KOPT-K1 (cell line): ENCODE results near the gene C4orf36.
"Not testable (repeated sequence)": the region's sequence is repeated elsewhere in the genome, so short reads cannot be mapped to it uniquely, and the experiment has no call there.

ENCODE experiments used
- H3K27ac ChIP-seq: fragments of 200-600 bp; sonication (generic); 2 replicates; pipeline ENCODE4 v1.5.1; 2016; ENCODE audit warnings: antibody characterized with exemption, mild to moderate bottlenecking, low read depth, low read length; ENCODE audit not compliant: poor library complexity, severe bottlenecking
- H3K36me3 ChIP-seq: fragments of 200-600 bp; sonication (generic); 2 replicates; pipeline ENCODE4 v1.5.1; 2017; ENCODE audit warnings: antibody characterized with exemption, mild to moderate bottlenecking, low read length, moderate library complexity; ENCODE audit not compliant: insufficient read depth
- H3K9me3 ChIP-seq: fragments of 200-600 bp; sonication (generic); 2 replicates; pipeline ENCODE4 v1.5.1; 2017; ENCODE audit warnings: antibody characterized with exemption, low read length, mild to moderate bottlenecking; ENCODE audit not compliant: insufficient read depth, poor library complexity, severe bottlenecking

The C4orf36 gene

GRCh38 chr4:86895692-86896488 lies 3.7 kb upstream of the C4orf36 start:
- Histone ChIP-seq H3K27ac (no peak overlapping the region), H3K36me3 (no peaks in the 10 kb centered on the region), H3K9me3 (no peaks in the 10 kb centered on the region)

GRCh38 chr4:86894455-86894854 lies 2.2 kb upstream of the C4orf36 start:
- Histone ChIP-seq H3K36me3 (no peaks in the 10 kb centered on the region), H3K9me3 (no peaks in the 10 kb centered on the region), H3K27ac (no peak overlapping the region)

- Histone ChIP-seq H3K36me3 (no peaks in the 10 kb centered on the region), H3K9me3 (no peaks in the 10 kb centered on the region), H3K27ac (no peak overlapping the region)
These were observed 914 bp upstream of the C4orf36 start for GRCh38 chr4:86893136-86893535.

GRCh38 chr4:86892636-86892960 lies 376 bp upstream of the C4orf36 start:
- Histone ChIP-seq H3K27ac (no peak overlapping the region), H3K36me3 (no peaks in the 10 kb centered on the region), H3K9me3 (no peaks in the 10 kb centered on the region)

GRCh38 chr4:86890790-86891189 lies 1.4 kb downstream of the C4orf36 start:
- Histone ChIP-seq H3K27ac (no peak overlapping the region), H3K9me3 (no peaks in the 10 kb centered on the region), H3K36me3 (no peaks in the 10 kb centered on the region)

GRCh38 chr4:86879641-86880040 lies 12.6 kb downstream of the C4orf36 start:
- H3K27ac ChIP-seq: no peak overlapping the region
- H3K9me3 ChIP-seq: peaks cover 23% of the 10 kb centered on the region
- H3K36me3 ChIP-seq: no peaks in the 10 kb centered on the region

- Histone ChIP-seq H3K36me3 (no peaks in the 10 kb centered on the region), H3K9me3 (peaks cover 23% of the 10 kb centered on the region), H3K27ac (no peak overlapping the region)
These were observed 13.6 kb downstream of the C4orf36 start for GRCh38 chr4:86878640-86879039.

GRCh38 chr4:86876894-86877685 lies 15.1 kb downstream of the C4orf36 start:
- Histone ChIP-seq H3K9me3 (peaks cover 23% of the 10 kb centered on the region), H3K36me3 (no peaks in the 10 kb centered on the region), H3K27ac (no peak overlapping the region)

- H3K27ac ChIP-seq, H3K36me3 ChIP-seq: not testable (repeated sequence)
- H3K9me3 ChIP-seq: peaks cover 23% of the 10 kb centered on the region
These were observed 16.8 kb downstream of the C4orf36 start for GRCh38 chr4:86875436-86875835.

GRCh38 chr4:86872135-86872534 lies 20.1 kb downstream of the C4orf36 start:
- Histone ChIP-seq H3K9me3 (no peaks in the 10 kb centered on the region), H3K27ac (no peak overlapping the region), H3K36me3 (no peaks in the 10 kb centered on the region)

GRCh38 chr4:86870442-86871069 lies 21.7 kb downstream of the C4orf36 start:
- no peaks in the 10 kb centered on the region for H3K9me3 ChIP-seq
- H3K36me3 ChIP-seq: no peaks in the 10 kb centered on the region
- no peak overlapping the region for H3K27ac ChIP-seq

GRCh38 chr4:86857341-86858052 lies 34.7 kb downstream of the C4orf36 start:
- no peaks in the 10 kb centered on the region for H3K9me3 ChIP-seq
- H3K36me3 ChIP-seq: no peaks in the 10 kb centered on the region
- no peak overlapping the region for H3K27ac ChIP-seq

GRCh38 chr4:86856896-86857295 lies 35.3 kb downstream of the C4orf36 start:
- H3K9me3 ChIP-seq: no peaks in the 10 kb centered on the region
- H3K27ac ChIP-seq: no peak overlapping the region
- H3K36me3 ChIP-seq: no peaks in the 10 kb centered on the region

GRCh38 chr4:86855572-86855971 lies 36.6 kb downstream of the C4orf36 start:
- Histone ChIP-seq H3K27ac (no peak overlapping the region), H3K9me3 (no peaks in the 10 kb centered on the region), H3K36me3 (no peaks in the 10 kb centered on the region)

- Histone ChIP-seq H3K9me3 (no peaks in the 10 kb centered on the region), H3K36me3 (no peaks in the 10 kb centered on the region), H3K27ac (no peak overlapping the region)
These were observed 39.0 kb downstream of the C4orf36 start for GRCh38 chr4:86853209-86853608.
